A673 (cell line): ENCODE data around the gene GABRG3.

Experiments used
- EZH2 ChIP-seq: fragments of 200-600 bp; sonication (generic); IDR thresholded peaks from 2 replicates; pipeline ENCODE4 v1.6.1; 2017; ENCODE audit warnings: borderline replicate concordance, low read depth, mild to moderate bottlenecking, mixed read lengths, antibody characterized with exemption, low read length; ENCODE audit not compliant: poor library complexity, severe bottlenecking
- TF ChIP-seq, protein P1 (sequence below): fragments of 300-800, 200-600 bp; sonication (generic); conservative IDR thresholded peaks from 2 replicates; pipeline ENCODE4 v1.5.1; 2017; ENCODE audit warnings: low read depth, mild to moderate bottlenecking, antibody characterized with exemption, low read length, moderate library complexity, mixed read lengths

DNA sequence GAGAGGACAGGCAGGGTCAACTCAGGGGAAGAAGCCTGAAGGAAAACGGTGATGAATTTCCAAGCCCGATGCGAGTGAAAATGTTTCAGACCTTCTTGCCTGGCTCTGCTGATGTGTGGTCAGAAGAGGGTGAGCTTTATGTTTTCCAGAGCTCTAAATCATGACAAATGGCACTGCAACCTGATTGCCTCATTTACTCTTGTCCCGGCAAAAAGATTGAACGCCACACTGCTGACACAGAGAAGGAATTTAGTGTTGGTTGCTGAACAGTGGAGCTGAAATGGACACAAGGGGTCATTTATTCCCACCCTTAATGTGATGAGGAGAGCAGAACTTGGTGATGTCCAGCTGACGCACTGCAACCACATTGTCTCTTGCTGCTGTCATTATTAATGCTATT, 36.1 kb upstream of the GABRG3 start:
- TF ChIP-seq, protein P1, sequence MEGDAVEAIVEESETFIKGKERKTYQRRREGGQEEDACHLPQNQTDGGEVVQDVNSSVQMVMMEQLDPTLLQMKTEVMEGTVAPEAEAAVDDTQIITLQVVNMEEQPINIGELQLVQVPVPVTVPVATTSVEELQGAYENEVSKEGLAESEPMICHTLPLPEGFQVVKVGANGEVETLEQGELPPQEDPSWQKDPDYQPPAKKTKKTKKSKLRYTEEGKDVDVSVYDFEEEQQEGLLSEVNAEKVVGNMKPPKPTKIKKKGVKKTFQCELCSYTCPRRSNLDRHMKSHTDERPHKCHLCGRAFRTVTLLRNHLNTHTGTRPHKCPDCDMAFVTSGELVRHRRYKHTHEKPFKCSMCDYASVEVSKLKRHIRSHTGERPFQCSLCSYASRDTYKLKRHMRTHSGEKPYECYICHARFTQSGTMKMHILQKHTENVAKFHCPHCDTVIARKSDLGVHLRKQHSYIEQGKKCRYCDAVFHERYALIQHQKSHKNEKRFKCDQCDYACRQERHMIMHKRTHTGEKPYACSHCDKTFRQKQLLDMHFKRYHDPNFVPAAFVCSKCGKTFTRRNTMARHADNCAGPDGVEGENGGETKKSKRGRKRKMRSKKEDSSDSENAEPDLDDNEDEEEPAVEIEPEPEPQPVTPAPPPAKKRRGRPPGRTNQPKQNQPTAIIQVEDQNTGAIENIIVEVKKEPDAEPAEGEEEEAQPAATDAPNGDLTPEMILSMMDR = no peak
- TF ChIP-seq EZH2 = no peak
